Hepatocyte (in vitro differentiated cells): Measurements from ENCODE around the gene SOS2.

Experiments
- EZH2 ChIP-seq: fragments of 200-600 bp; sonication (generic); IDR thresholded peaks from 2 replicates; pipeline ENCODE4 v1.6.1; 2016; ENCODE audit warnings: antibody characterized with exemption, mild to moderate bottlenecking, borderline replicate concordance
- EZH2phosphoT487 ChIP-seq: fragments of 200-600 bp; sonication (generic); IDR thresholded peaks from one replicate; pipeline ENCODE4 v1.6.1; 2018; ENCODE audit warnings: antibody characterized with exemption, mild to moderate bottlenecking, low read depth, moderate library complexity; ENCODE audit not compliant: unreplicated experiment, severe bottlenecking
- TF ChIP-seq, protein P1 (sequence below): fragments of 200-600 bp; sonication (generic); IDR thresholded peaks from 2 replicates; pipeline ENCODE4 v1.5.1; 2016; ENCODE audit warnings: antibody characterized with exemption, mild to moderate bottlenecking; ENCODE audit not compliant: poor library complexity

DNA sequence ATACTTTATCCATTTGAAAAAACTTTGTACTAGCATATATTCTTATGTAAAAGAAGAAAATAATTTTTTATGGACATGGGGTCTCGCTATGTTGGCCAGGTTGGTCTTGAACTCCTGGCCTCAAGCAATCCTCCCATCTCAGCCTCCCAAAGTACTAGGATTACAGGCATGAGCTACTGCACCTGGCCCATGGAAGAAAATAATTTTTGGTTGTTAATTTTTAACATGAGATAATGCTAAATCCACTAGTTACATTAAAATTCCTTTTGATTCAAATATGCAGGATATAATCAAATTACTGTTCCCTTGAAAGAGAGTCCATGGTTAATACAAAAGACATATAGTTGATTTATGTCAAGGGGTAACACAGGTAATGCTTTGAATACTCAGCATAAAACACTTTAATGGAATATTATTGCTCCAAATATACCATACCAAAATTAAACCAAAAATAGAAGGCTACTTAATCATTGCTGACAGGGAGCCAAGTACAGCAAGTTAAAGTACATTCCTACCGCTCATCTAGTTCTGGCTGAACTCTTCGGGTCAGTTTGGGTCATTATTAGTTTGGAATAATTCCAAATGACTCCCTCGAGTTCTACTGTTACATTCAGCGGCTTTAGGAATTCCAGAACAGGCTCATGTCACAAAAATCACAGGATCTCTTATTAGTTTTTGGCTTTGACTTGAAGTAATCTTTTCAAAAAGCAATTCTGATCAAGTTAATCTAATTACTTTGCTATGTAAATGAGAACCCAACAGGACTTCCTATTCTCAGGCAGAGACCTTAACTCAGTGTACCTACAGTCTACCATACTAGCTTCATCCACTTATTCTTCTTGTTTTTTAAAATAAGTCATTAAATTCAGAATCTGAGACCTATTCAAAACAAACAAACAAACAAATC, 6.1 kb downstream of the SOS2 start:
- TF ChIP-seq EZH2, result no peak
- TF ChIP-seq, protein P1, sequence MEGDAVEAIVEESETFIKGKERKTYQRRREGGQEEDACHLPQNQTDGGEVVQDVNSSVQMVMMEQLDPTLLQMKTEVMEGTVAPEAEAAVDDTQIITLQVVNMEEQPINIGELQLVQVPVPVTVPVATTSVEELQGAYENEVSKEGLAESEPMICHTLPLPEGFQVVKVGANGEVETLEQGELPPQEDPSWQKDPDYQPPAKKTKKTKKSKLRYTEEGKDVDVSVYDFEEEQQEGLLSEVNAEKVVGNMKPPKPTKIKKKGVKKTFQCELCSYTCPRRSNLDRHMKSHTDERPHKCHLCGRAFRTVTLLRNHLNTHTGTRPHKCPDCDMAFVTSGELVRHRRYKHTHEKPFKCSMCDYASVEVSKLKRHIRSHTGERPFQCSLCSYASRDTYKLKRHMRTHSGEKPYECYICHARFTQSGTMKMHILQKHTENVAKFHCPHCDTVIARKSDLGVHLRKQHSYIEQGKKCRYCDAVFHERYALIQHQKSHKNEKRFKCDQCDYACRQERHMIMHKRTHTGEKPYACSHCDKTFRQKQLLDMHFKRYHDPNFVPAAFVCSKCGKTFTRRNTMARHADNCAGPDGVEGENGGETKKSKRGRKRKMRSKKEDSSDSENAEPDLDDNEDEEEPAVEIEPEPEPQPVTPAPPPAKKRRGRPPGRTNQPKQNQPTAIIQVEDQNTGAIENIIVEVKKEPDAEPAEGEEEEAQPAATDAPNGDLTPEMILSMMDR, result no peak
- no peak for TF ChIP-seq EZH2phosphoT487
